ENCODE results near the gene IL2RG.

Gene IL2RG

GRCh38 chrX:71081330-71082123 is 29.9 kb downstream of the IL2RG start:
- DNase-seq (ENCODE audit: low read depth in 1 of 2, low spot score in 1 of 2), result no peak

GRCh38 chrX:71070531-71070930 is 40.8 kb downstream of the IL2RG start:
- no peak for DNase-seq (ENCODE audit: low read depth in 1 of 2, low spot score in 1 of 2)

- DNase-seq (ENCODE audit: low read depth in 1 of 2, low spot score in 1 of 2), result peak; percentile 66 to 83
Measured at GRCh38 chrX:71068044-71068918, 43.1 kb downstream of the IL2RG start, which contains the start of gene SNX12. SNX12 (minus strand) TSS chrX:71068334; CDS start chrX:71068306, 28 bp downstream.

GRCh38 chrX:71067712-71068043 is 43.7 kb downstream of the IL2RG start:
- DNase-seq (ENCODE audit: low read depth in 1 of 2, low spot score in 1 of 2), result no peak

- no peak for DNase-seq (ENCODE audit: low read depth in 1 of 2, low spot score in 1 of 2)
Measured at GRCh38 chrX:71067089-71067488, 44.3 kb downstream of the IL2RG start.

GRCh38 chrX:71060127-71060526 is 51.2 kb downstream of the IL2RG start:
- DNase-seq (ENCODE audit: low read depth in 1 of 2, low spot score in 1 of 2), result no peak

- no peak for DNase-seq (ENCODE audit: low read depth in 1 of 2, low spot score in 1 of 2)
Measured at GRCh38 chrX:71057848-71058530, 53.4 kb downstream of the IL2RG start.
